Activated B cell treated with CpG ODN at 0.5 μM for 24 hours (primary cell): ENCODE measurements around the gene LRP2. TPM values are rescaled to one million over a fixed set of nuclear protein-coding genes. Genes with fewer than 3 reads are reported as not detected.

ENCODE experiments used
- ATAC-seq: fragments of 200-7000 bp; cut with Tn5 transposase; one replicate; pipeline ENCODE4 v1.10.0; 2021; ENCODE audit warnings: low read depth, mild to moderate bottlenecking, moderate library complexity
- CTCF ChIA-PET: fragments of 350-600 bp; sonication (Branson Sonifier 250); formaldehyde crosslinking; loops from one replicate; lab custom pipeline; 2021; ENCODE audit warnings: antibody characterized with exemption; lab: Charles Lee
- POLR2A ChIA-PET: fragments of 350-600 bp; sonication (Branson Sonifier 250); formaldehyde crosslinking; loops from one replicate; lab custom pipeline; 2021; ENCODE audit warnings: antibody characterized with exemption; lab: Charles Lee
- DNase-seq: peaks from one replicate; pipeline ENCODE4 v3.0.0; 2022
- H3K27ac Mint-ChIP-seq: one replicate; pipeline ENCODE4 v1.8.0; 2020; ENCODE audit warnings: mixed read lengths
- H3K27me3 Mint-ChIP-seq: one replicate; pipeline ENCODE4 v1.8.0; 2021; ENCODE audit warnings: mixed read lengths
- H3K36me3 Mint-ChIP-seq: one replicate; pipeline ENCODE4 v1.8.0; 2021; ENCODE audit warnings: low read depth, mixed read lengths
- H3K4me1 Mint-ChIP-seq: one replicate; pipeline ENCODE4 v1.8.0; 2021; ENCODE audit warnings: mixed read lengths
- H3K4me3 Mint-ChIP-seq: one replicate; pipeline ENCODE4 v1.8.0; 2020; ENCODE audit warnings: mild to moderate bottlenecking, mixed read lengths
- H3K9me3 Mint-ChIP-seq: one replicate; pipeline ENCODE4 v1.8.0; 2020; ENCODE audit warnings: mixed read lengths
- CTCF ChIP-seq: fragments of 200-600 bp; IDR thresholded peaks from one replicate; pipeline ENCODE4 v1.8.0; 2022; ENCODE audit warnings: antibody characterized with exemption, mild to moderate bottlenecking
- intact Hi-C: fragments of 100-400 bp; cut with micrococcal nuclease; formaldehyde crosslinking; loops from one replicate; pipeline ENCODE4 v1.15.1; 2024
- total RNA-seq: library from RNA; stranded (reverse); gene quantifications from 2 replicates; pipeline ENCODE4 v1.2.3, GENCODE V29; 2022

Gene LRP2
- total RNA-seq, 1 donor from 2014 or later = not detected

GRCh38 chr2:169114056-169114455, 248.3 kb downstream of the LRP2 start:
- no peak for TF ChIP-seq CTCF
- no peaks in the 10 kb centered on the region for H3K9me3 Mint-ChIP-seq
- intact Hi-C loops = no loop called here
- H3K27me3 Mint-ChIP-seq = peaks cover 2% of the 10 kb centered on the region
- ATAC-seq (no peak), DNase-seq (no peak)
- H3K27ac Mint-ChIP-seq = no peak overlapping the region
- no peak overlapping the region for H3K4me3 Mint-ChIP-seq
- H3K36me3 Mint-ChIP-seq = no peaks in the 10 kb centered on the region
- H3K4me1 Mint-ChIP-seq = peaks cover 4% of the 10 kb centered on the region
- ChIA-PET CTCF (interaction anchor here (1.5 kb wide), 1 partner anchor 18 kb away, joined by 4 read pairs; no protein-coding TSS in a partner anchor), POLR2A (interaction anchor here (0.6 kb wide), 1 partner anchor 12 kb away, joined by 3 read pairs; no protein-coding TSS in a partner anchor)

GRCh38 chr2:169112841-169113240, 249.5 kb downstream of the LRP2 start:
- no peaks in the 10 kb centered on the region for H3K36me3 Mint-ChIP-seq
- peaks cover 2% of the 10 kb centered on the region for H3K27me3 Mint-ChIP-seq
- CTCF ChIA-PET = no interaction called here
- DNase-seq (no peak), ATAC-seq (no peak)
- peaks cover 13% of the 10 kb centered on the region for H3K4me1 Mint-ChIP-seq
- POLR2A ChIA-PET = no interaction called here
- H3K27ac Mint-ChIP-seq = no peak overlapping the region
- TF ChIP-seq CTCF = no peak
- intact Hi-C loops = no loop called here
- H3K4me3 Mint-ChIP-seq = no peak overlapping the region
- no peaks in the 10 kb centered on the region for H3K9me3 Mint-ChIP-seq

- CTCF ChIA-PET = interaction anchor here (0.7 to 5.6 kb wide), 7 partner anchors 9 to 149 kb away, joined by 3 to 45 read pairs (median 9); no protein-coding TSS in a partner anchor
- POLR2A ChIA-PET = no interaction called here
- Mint-ChIP-seq H3K27ac (no peak overlapping the region), H3K27me3 (no peaks in the 10 kb centered on the region), H3K9me3 (no peaks in the 10 kb centered on the region), H3K4me1 (peaks cover 23% of the 10 kb centered on the region), H3K4me3 (no peak overlapping the region), H3K36me3 (no peaks in the 10 kb centered on the region)
- DNase-seq (no peak), ATAC-seq (no peak)
- intact Hi-C loops = loop anchor here (1.0 kb wide), 2 partner anchors 21 to 30 kb away; no protein-coding TSS in a partner anchor
- TF ChIP-seq CTCF = no peak
Measured at GRCh38 chr2:169110916-169111315, 251.4 kb downstream of the LRP2 start.

- H3K36me3 Mint-ChIP-seq = no peaks in the 10 kb centered on the region
- POLR2A ChIA-PET = no interaction called here
Measured at GRCh38 chr2:169110419-169110818, 251.9 kb downstream of the LRP2 start.

More at GRCh38 chr2:169110419-169110818, 251.9 kb downstream of the LRP2 start:
- no peak for TF ChIP-seq CTCF
- H3K27ac Mint-ChIP-seq = no peak overlapping the region
- H3K27me3 Mint-ChIP-seq = no peaks in the 10 kb centered on the region
- CTCF ChIA-PET = interaction anchor here (0.7 to 5.6 kb wide), 10 partner anchors 9 to 148 kb away, joined by 3 to 45 read pairs (median 6); no protein-coding TSS in a partner anchor
- DNase-seq = no peak
- H3K9me3 Mint-ChIP-seq = no peaks in the 10 kb centered on the region
- intact Hi-C loops = loop anchor here (1.0 kb wide), 2 partner anchors 22 to 31 kb away; no protein-coding TSS in a partner anchor
- H3K4me3 Mint-ChIP-seq = no peak overlapping the region
- peaks cover 23% of the 10 kb centered on the region for H3K4me1 Mint-ChIP-seq
- ATAC-seq = no peak
